H1 (cell line): Measurements from ENCODE around the gene SLC5A12. TPM values are rescaled to one million over a fixed set of nuclear protein-coding genes. Genes with fewer than 3 reads are reported as not detected.

Experiments used
- CTCF ChIA-PET: fragments of 300-600 bp; sonication (Branson Sonifier 250); formaldehyde crosslinking; loops from one replicate; lab custom pipeline; 2021; ENCODE audit not compliant: partially characterized antibody; lab: Charles Lee
- POLR2A ChIA-PET: fragments of 300-600 bp; sonication (Branson Sonifier 250); formaldehyde crosslinking; loops from one replicate; lab custom pipeline; 2021; ENCODE audit warnings: inconsistent platforms; ENCODE audit not compliant: partially characterized antibody; lab: Charles Lee
- DNase-seq, 2 experiments: peaks; one replicate each; pipeline versions ENCODE4 v3.0.0 to v3.0.0-alpha.2; 2010 to 2022; ENCODE audit warnings: low spot score in 2 of 2, low read depth in 1 of 2, mixed read lengths in 1 of 2
- FAIRE-seq: peaks from 2 replicates; lab custom pipeline; 2011; peaks lifted over from hg19 to GRCh38; lab: Jason Lieb, UNC
- H2AFZ ChIP-seq: 2 replicates; pipeline ENCODE4 v1.8.1; 2012; ENCODE audit warnings: low read length, inconsistent platforms
- H2AK5ac ChIP-seq: 2 replicates; pipeline ENCODE4 v1.6.1; 2013; ENCODE audit warnings: low read depth, low read length
- H2BK120ac ChIP-seq: replicated peaks from 2 replicates; pipeline ENCODE3; 2013; ENCODE audit warnings: low read depth, low read length, inconsistent platforms
- H2BK12ac ChIP-seq: 2 replicates; pipeline ENCODE4 v1.6.1; 2013; ENCODE audit warnings: low read depth, low read length
- H2BK15ac ChIP-seq: 2 replicates; pipeline ENCODE4 v1.6.1; 2013; ENCODE audit warnings: low read length
- H2BK20ac ChIP-seq: 2 replicates; pipeline ENCODE4 v1.6.1; 2013; ENCODE audit warnings: low read length
- H2BK5ac ChIP-seq: 2 replicates; pipeline ENCODE4 v1.6.1; 2013; ENCODE audit warnings: low read depth, low read length
- H3K14ac ChIP-seq: 2 replicates; pipeline ENCODE4 v1.6.1; 2013; ENCODE audit warnings: inconsistent platforms; ENCODE audit not compliant: insufficient read length
- H3K18ac ChIP-seq: 2 replicates; pipeline ENCODE4 v1.6.1; 2013; ENCODE audit warnings: low read length; ENCODE audit errors: extremely low read depth
- H3K23ac ChIP-seq: 2 replicates; pipeline ENCODE4 v1.6.1; 2013; ENCODE audit warnings: inconsistent platforms; ENCODE audit not compliant: insufficient read length
- H3K23me2 ChIP-seq: 2 replicates; pipeline ENCODE4 v1.6.1; 2013; ENCODE audit warnings: low read depth, low read length
- H3K27ac ChIP-seq: 2 replicates; pipeline ENCODE4 v1.6.1; 2011; ENCODE audit warnings: low read depth, low read length, inconsistent platforms
- H3K27me3 ChIP-seq, 4 experiments: replicated peaks in 1 of 4; 1 replicate in 1 of 4; 2 replicates in 3 of 4; pipeline versions ENCODE4 v1.6.1 to v1.8.1; 2011 to 2013; ENCODE audit warnings: low read length in 3 of 4, mild to moderate bottlenecking in 3 of 4, inconsistent platforms in 2 of 4, mixed read lengths in 2 of 4, moderate library complexity in 1 of 4; ENCODE audit not compliant: control insufficient read depth in 3 of 4, insufficient read depth in 3 of 4; ENCODE audit errors: extremely low read depth in 1 of 4
- H3K36me3 ChIP-seq, 4 experiments: 2 replicates each; pipeline versions ENCODE4 v1.6.1 to v1.8.1; 2011 to 2013; ENCODE audit warnings: mild to moderate bottlenecking in 4 of 4, low read length in 3 of 4, moderate library complexity in 2 of 4, control low read depth in 1 of 4, inconsistent platforms in 1 of 4; ENCODE audit not compliant: insufficient read depth in 4 of 4, control insufficient read depth in 2 of 4
- H3K4ac ChIP-seq: replicated peaks from 2 replicates; pipeline ENCODE3; 2013; ENCODE audit warnings: low read length, low read depth, mixed read lengths, inconsistent platforms; ENCODE audit not compliant: insufficient read length
- H3K4me1 ChIP-seq, 4 experiments: replicated peaks in 1 of 4; 1 replicate in 1 of 4; 2 replicates in 3 of 4; pipeline versions ENCODE4 v1.6.1 to v1.8.1; 2011 to 2013; ENCODE audit warnings: low read length in 3 of 4, inconsistent platforms in 2 of 4, mixed read lengths in 1 of 4; ENCODE audit not compliant: insufficient read depth in 4 of 4, control insufficient read depth in 3 of 4
- H3K4me2 ChIP-seq, 2 experiments: 2 replicates each; pipeline versions ENCODE4 v1.6.1 to v1.8.1; 2011 to 2013; ENCODE audit warnings: low read depth in 2 of 2, low read length in 2 of 2, control low read depth in 1 of 2, inconsistent platforms in 1 of 2, mild to moderate bottlenecking in 1 of 2; ENCODE audit not compliant: insufficient read depth in 1 of 2
- H3K4me3 ChIP-seq, 4 experiments: fragments of 200-600, 300-600 bp in 1 of 4; sonication (generic), shearing (Covaris generic), sonication (Bioruptor Twin) in 1 of 4; 2 replicates each; pipeline versions ENCODE4 v1.5.1 to v1.8.1; 2011 to 2016; ENCODE audit warnings: low read length in 4 of 4, low read depth in 3 of 4, control low read depth in 2 of 4, inconsistent platforms in 2 of 4, mild to moderate bottlenecking in 2 of 4, mixed read lengths in 1 of 4, moderate library complexity in 1 of 4; ENCODE audit not compliant: insufficient read depth in 2 of 4; ENCODE audit errors: extremely low read depth in 1 of 4
- H3K56ac ChIP-seq: replicated peaks from 2 replicates; pipeline ENCODE3; 2013; ENCODE audit warnings: low read depth, mild to moderate bottlenecking, mixed read lengths, low read length, inconsistent platforms; ENCODE audit not compliant: insufficient read length
- H3K79me1 ChIP-seq: 2 replicates; pipeline ENCODE4 v1.6.1; 2013; ENCODE audit warnings: low read depth, low read length, control low read depth
- H3K79me2 ChIP-seq, 2 experiments: 2 replicates each; pipeline versions ENCODE4 v1.6.1 to v1.8.1; 2012 to 2013; ENCODE audit warnings: low read length in 2 of 2, mild to moderate bottlenecking in 2 of 2, inconsistent platforms in 1 of 2; ENCODE audit not compliant: insufficient read depth in 2 of 2, control insufficient read depth in 1 of 2
- H3K9ac ChIP-seq, 4 experiments: replicated peaks in 1 of 4; 1 replicate in 1 of 4; 2 replicates in 3 of 4; pipeline versions ENCODE4 v1.6.1 to v1.8.1; 2011 to 2013; ENCODE audit warnings: low read depth in 3 of 4, low read length in 3 of 4, control low read depth in 2 of 4, mild to moderate bottlenecking in 2 of 4, moderate library complexity in 2 of 4, inconsistent platforms in 1 of 4; ENCODE audit errors: extremely low read depth in 1 of 4
- H3K9me3 ChIP-seq, 2 experiments: 2 replicates each; pipeline versions ENCODE4 v1.6.1 to v1.8.1; 2012 to 2013; ENCODE audit warnings: mild to moderate bottlenecking in 2 of 2, moderate library complexity in 2 of 2, control low read depth in 1 of 2, inconsistent platforms in 1 of 2, low read depth in 1 of 2, low read length in 1 of 2, mixed read lengths in 1 of 2; ENCODE audit not compliant: insufficient read depth in 2 of 2
- H4K20me1 ChIP-seq, 2 experiments: replicated peaks in 1 of 2; 2 replicates each; pipeline versions ENCODE3 to v1.8.1; 2011 to 2013; ENCODE audit warnings: inconsistent platforms in 2 of 2, low read length in 2 of 2, mild to moderate bottlenecking in 1 of 2; ENCODE audit not compliant: insufficient read depth in 2 of 2, control insufficient read depth in 1 of 2
- H4K5ac ChIP-seq: 2 replicates; pipeline ENCODE4 v1.6.1; 2013; ENCODE audit warnings: low read length, low read depth, mixed read lengths, inconsistent platforms; ENCODE audit not compliant: insufficient read length
- H4K8ac ChIP-seq: 2 replicates; pipeline ENCODE4 v1.8.0; 2013; ENCODE audit warnings: mild to moderate bottlenecking, moderate library complexity, low read length, inconsistent platforms; ENCODE audit not compliant: insufficient read depth; ENCODE audit errors: extremely low read depth
- H4K91ac ChIP-seq: replicated peaks from 2 replicates; pipeline ENCODE3; 2013; ENCODE audit warnings: low read length, mixed read lengths, inconsistent platforms; ENCODE audit not compliant: insufficient read length
- SIN3A ChIP-seq, 2 experiments: IDR thresholded peaks in 1 of 2; conservative IDR thresholded peaks in 1 of 2; 2 replicates each; pipeline ENCODE4 v1.6.1; 2011 to 2012; ENCODE audit warnings: low read length in 2 of 2, improper control_type of control experiment in 1 of 2, low read depth in 1 of 2, mild to moderate bottlenecking in 1 of 2
- WGBS, 2 experiments: shearing (Covaris generic) in 1 of 2; methylation state at CpG; one replicate each; pipeline versions ENCODE4 v1.1.6 to v1.1.7; 2013 to 2015; ENCODE audit warnings: low lambda C conversion rate in 2 of 2, mixed read lengths in 2 of 2, inconsistent platforms in 1 of 2, low coverage in 1 of 2, missing lambda C conversion rate in 1 of 2; ENCODE audit not compliant: insufficient replicate concordance in 2 of 2, insufficient coverage in 1 of 2, insufficient read length in 1 of 2; ENCODE audit errors: extremely low coverage in 1 of 2, missing lambda C conversion rate in 1 of 2; 5-methylcytosine and 5-hydroxymethylcytosine counted together
- polyA plus RNA-seq, 7 experiments: library from polyadenylated mRNA; depleted of rRNA in 3 of 7; stranded (reverse) in 5 of 7; unstranded in 2 of 7; fragments of >200 nt in 5 of 7; fragments of 200-250 nt in 2 of 7; gene quantifications; 1 replicate in 5 of 7; 2 replicates in 1 of 7; 4 replicates in 1 of 7; pipeline versions ENCODE4 v1.2.1 to v1.2.3, GENCODE V29; 2011 to 2013; ENCODE audit warnings: missing spikeins in 2 of 7, mixed read lengths in 2 of 7
- total RNA-seq: library from RNA; stranded (reverse); fragmentation: NEBNext Ultra II Directional; extraction: Animal tissue kit (Norgen Biotek cat#: 25700); gene quantifications from 2 replicates; pipeline ENCODE4 v1.2.1, GENCODE V29; 2021

Gene SLC5A12
- total and polyA plus RNA-seq, 2 of the 8 experiments (the other 6 are each of a cell fraction or from before 2014, with no cell fraction given) = 1.3 to 1.4 TPM

DNA sequence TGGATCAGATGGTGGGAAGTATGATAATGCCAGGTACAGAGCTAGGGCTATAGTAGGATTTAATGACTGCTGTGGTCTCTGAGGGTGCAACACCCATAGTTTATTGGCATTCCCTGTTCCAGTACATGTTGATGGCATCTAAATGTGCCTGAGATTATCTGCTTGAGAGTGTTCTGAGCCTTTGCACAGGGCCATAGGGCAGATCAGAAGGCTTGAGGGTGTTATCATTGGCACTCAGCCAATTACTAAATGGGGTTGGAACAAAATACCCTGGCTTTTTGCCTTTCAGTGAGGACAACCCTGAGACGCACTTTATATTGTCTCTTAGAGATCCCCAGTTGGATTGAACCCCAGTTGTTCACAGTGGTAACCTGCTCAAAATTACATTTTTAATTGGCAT lies 6.7 kb downstream of the SLC5A12 start:
- DNase-seq (no peak), FAIRE-seq (no peak)
- CTCF ChIA-PET = no interaction called here
- no peaks in the 10 kb centered on the region for H3K36me3 ChIP-seq
- H4K8ac ChIP-seq = no peak overlapping the region
- H2BK120ac ChIP-seq = no peak overlapping the region
- no peak for TF ChIP-seq SIN3A (conservative IDR thresholded peaks at IDR 0.05 in 1 of 2, IDR thresholded peaks at IDR 0.05 in 1 of 2; ENCODE audit: low read depth in 1 of 2, low read length in 2 of 2)
- H3K4me1 ChIP-seq = no peaks in the 10 kb centered on the region
- no peaks in the 10 kb centered on the region for H3K23me2 ChIP-seq
- H3K56ac ChIP-seq = no peak overlapping the region
- no peak overlapping the region for H3K27ac ChIP-seq
- no peak overlapping the region for H3K18ac ChIP-seq
- H3K27me3 ChIP-seq = peaks cover 0 to 1% (median 0%) of the 10 kb centered on the region in 4 experiments; a peak in 1 of 7 replicates
- no peak overlapping the region for H2BK12ac ChIP-seq
- no peak overlapping the region for H3K14ac ChIP-seq
- H3K23ac ChIP-seq = no peak overlapping the region
- H4K20me1 ChIP-seq = no peaks in the 10 kb centered on the region
- no peak overlapping the region for H2AK5ac ChIP-seq
- H2AFZ ChIP-seq = no peak overlapping the region
- WGBS, 2 experiments = 100% methylated on average over 1 of the region's 1 CpG; no CpG with 5 or more reads in 1 of the 2 experiments
- H2BK20ac ChIP-seq = no peak overlapping the region
- no peak overlapping the region for H3K4me2 ChIP-seq
- H3K9me3 ChIP-seq = no peaks in the 10 kb centered on the region
- no peak overlapping the region for H2BK5ac ChIP-seq
- no peaks in the 10 kb centered on the region for H3K79me2 ChIP-seq
- no peak overlapping the region for H2BK15ac ChIP-seq
- POLR2A ChIA-PET = no interaction called here
- H3K9ac ChIP-seq = no peak overlapping the region
- H3K4me3 ChIP-seq = no peak overlapping the region
- H4K5ac ChIP-seq = no peak overlapping the region
- no peak overlapping the region for H3K4ac ChIP-seq
- H4K91ac ChIP-seq = no peak overlapping the region
- no peaks in the 10 kb centered on the region for H3K79me1 ChIP-seq
